ENCODE data around the gene PHF19. TPM values are rescaled to one million over a fixed set of nuclear protein-coding genes. Genes with fewer than 3 reads are reported as not detected.

The PHF19 gene
- total RNA-seq, 6 donors from 2014 or later, result 8.0 to 42.4 (median 19.2) TPM

GRCh38 chr9:120833325-120833724 is 43.7 kb downstream of the PHF19 start:
- Histone ChIP-seq H3K9me3 (no peaks in the 10 kb centered on the region), H3K4me3 (no peak overlapping the region), H3K27ac (no peak overlapping the region), H3K4me1 (no peaks in the 10 kb centered on the region), H3K36me3 (peaks cover 10 to 60% (median 35%) of the 10 kb centered on the region in 4 donors), H3K27me3 (no peaks in the 10 kb centered on the region)
- no peak for DNase-seq
- no peak for ATAC-seq (ENCODE audit: low FRiP score in 2 of 2)
- 93 to 94% methylated on average over 7 of the region's 7 CpGs for WGBS, 2 donors
- TF ChIP-seq, protein P1, sequence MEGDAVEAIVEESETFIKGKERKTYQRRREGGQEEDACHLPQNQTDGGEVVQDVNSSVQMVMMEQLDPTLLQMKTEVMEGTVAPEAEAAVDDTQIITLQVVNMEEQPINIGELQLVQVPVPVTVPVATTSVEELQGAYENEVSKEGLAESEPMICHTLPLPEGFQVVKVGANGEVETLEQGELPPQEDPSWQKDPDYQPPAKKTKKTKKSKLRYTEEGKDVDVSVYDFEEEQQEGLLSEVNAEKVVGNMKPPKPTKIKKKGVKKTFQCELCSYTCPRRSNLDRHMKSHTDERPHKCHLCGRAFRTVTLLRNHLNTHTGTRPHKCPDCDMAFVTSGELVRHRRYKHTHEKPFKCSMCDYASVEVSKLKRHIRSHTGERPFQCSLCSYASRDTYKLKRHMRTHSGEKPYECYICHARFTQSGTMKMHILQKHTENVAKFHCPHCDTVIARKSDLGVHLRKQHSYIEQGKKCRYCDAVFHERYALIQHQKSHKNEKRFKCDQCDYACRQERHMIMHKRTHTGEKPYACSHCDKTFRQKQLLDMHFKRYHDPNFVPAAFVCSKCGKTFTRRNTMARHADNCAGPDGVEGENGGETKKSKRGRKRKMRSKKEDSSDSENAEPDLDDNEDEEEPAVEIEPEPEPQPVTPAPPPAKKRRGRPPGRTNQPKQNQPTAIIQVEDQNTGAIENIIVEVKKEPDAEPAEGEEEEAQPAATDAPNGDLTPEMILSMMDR (IDR thresholded peaks at IDR 0.05), result no peak
- no peak for TF ChIP-seq EP300 (IDR thresholded peaks at IDR 0.05)
- TF ChIP-seq POLR2A (IDR thresholded peaks at IDR 0.05), result no peak
- TF ChIP-seq POLR2AphosphoS5 (IDR thresholded peaks at IDR 0.05), result no peak

DNA sequence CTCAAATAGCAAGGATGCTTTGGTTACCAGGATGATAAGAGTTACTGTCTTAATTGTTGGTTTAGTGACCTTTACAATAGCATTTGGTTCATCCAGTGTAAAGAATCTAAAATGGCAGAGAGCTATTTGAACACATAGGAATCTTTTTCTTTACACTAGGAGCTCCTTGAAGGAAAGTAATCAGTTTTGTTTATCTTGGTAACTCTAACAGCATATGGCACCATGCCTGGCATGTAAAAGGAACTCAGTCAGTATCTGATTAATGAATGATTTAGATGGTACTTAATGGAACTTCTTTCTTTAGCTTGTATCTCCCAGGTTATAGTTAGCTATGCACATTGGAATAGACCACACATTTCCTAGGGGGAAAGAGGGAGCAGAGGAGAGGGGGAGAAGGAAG is 44.2 kb downstream of the PHF19 start:
- H3K27ac ChIP-seq, result no peak overlapping the region
- no peaks in the 10 kb centered on the region for H3K4me1 ChIP-seq
- H3K9me3 ChIP-seq, result no peaks in the 10 kb centered on the region
- no peak overlapping the region for H3K4me3 ChIP-seq
- no peaks in the 10 kb centered on the region for H3K27me3 ChIP-seq
- DNase-seq (no peak), ATAC-seq (ENCODE audit: low FRiP score in 2 of 2) (no peak)
- no peak for TF ChIP-seq EP300 (IDR thresholded peaks at IDR 0.05)
- TF ChIP-seq POLR2AphosphoS5 (IDR thresholded peaks at IDR 0.05), result no peak
- TF ChIP-seq, protein P1 (IDR thresholded peaks at IDR 0.05), result no peak
- TF ChIP-seq POLR2A (IDR thresholded peaks at IDR 0.05), result no peak
- peaks cover 10 to 66% (median 35%) of the 10 kb centered on the region in 4 donors for H3K36me3 ChIP-seq

DNA sequence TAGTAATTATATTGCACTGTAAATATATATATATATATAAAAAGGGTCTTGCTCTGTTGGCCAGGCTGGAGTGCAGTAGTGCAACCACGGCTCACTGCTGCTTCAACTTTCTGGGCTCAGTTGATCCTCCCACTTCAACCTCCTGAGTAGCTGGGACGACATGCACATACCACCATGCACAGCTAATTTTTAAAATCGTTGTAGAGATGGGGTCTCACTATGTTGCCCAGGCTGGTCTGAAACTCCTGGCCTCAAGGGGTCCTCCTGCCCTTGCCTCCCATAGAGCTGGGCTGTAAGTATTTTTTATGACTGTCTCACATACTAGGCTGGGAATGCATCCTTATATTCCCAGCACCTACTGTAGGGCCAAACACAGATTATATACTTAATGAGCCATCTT is 46.1 kb downstream of the PHF19 start:
- Histone ChIP-seq H3K27me3 (no peaks in the 10 kb centered on the region), H3K4me3 (no peak overlapping the region), H3K27ac (no peak overlapping the region), H3K9me3 (no peaks in the 10 kb centered on the region), H3K4me1 (no peaks in the 10 kb centered on the region), H3K36me3 (peaks cover 10 to 76% (median 35%) of the 10 kb centered on the region in 4 donors)
- WGBS, 2 donors, result 92 to 100% methylated on average over 3 of the region's 3 CpGs
- TF ChIP-seq, protein P1 (IDR thresholded peaks at IDR 0.05), result no peak
- TF ChIP-seq POLR2A (IDR thresholded peaks at IDR 0.05) (no peak), EP300 (IDR thresholded peaks at IDR 0.05) (no peak), POLR2AphosphoS5 (IDR thresholded peaks at IDR 0.05) (no peak)
- ATAC-seq (ENCODE audit: low FRiP score in 2 of 2), result no peak
- DNase-seq, result no peak

GRCh38 chr9:120830151-120830550 is 46.8 kb downstream of the PHF19 start:
- no peak overlapping the region for H3K27ac ChIP-seq
- WGBS, 2 donors, result 89 to 94% methylated on average over 3 of the region's 3 CpGs
- no peak for TF ChIP-seq EP300 (IDR thresholded peaks at IDR 0.05)
- TF ChIP-seq, protein P1 (IDR thresholded peaks at IDR 0.05), result no peak
- no peak for TF ChIP-seq POLR2A (IDR thresholded peaks at IDR 0.05)
- no peak for TF ChIP-seq POLR2AphosphoS5 (IDR thresholded peaks at IDR 0.05)
- H3K4me1 ChIP-seq, result no peaks in the 10 kb centered on the region
- H3K36me3 ChIP-seq, result peaks cover 10 to 79% (median 33%) of the 10 kb centered on the region in 4 donors
- no peak overlapping the region for H3K4me3 ChIP-seq
- DNase-seq, result no peak
- no peaks in the 10 kb centered on the region for H3K27me3 ChIP-seq
- H3K9me3 ChIP-seq, result no peaks in the 10 kb centered on the region
- no peak for ATAC-seq (ENCODE audit: low FRiP score in 2 of 2)

- no peak for DNase-seq
- 94 to 100% methylated on average over 1 of the region's 1 CpG for WGBS, 2 donors
- no peak overlapping the region for H3K27ac ChIP-seq
- no peaks in the 10 kb centered on the region for H3K4me1 ChIP-seq
- ATAC-seq (ENCODE audit: low FRiP score in 2 of 2), result no peak
- no peaks in the 10 kb centered on the region for H3K27me3 ChIP-seq
- peaks cover 7 to 79% (median 36%) of the 10 kb centered on the region in 4 donors for H3K36me3 ChIP-seq
- TF ChIP-seq EP300 (IDR thresholded peaks at IDR 0.05), result no peak
- TF ChIP-seq, protein P1 (IDR thresholded peaks at IDR 0.05), result no peak
- no peak for TF ChIP-seq POLR2AphosphoS5 (IDR thresholded peaks at IDR 0.05)
- TF ChIP-seq POLR2A (IDR thresholded peaks at IDR 0.05), result no peak
- no peaks in the 10 kb centered on the region for H3K9me3 ChIP-seq
- H3K4me3 ChIP-seq, result no peak overlapping the region
Measured at GRCh38 chr9:120829650-120830049, 47.3 kb downstream of the PHF19 start.
